HL-60 (cell line): ENCODE results near the gene MLLT6.

Experiments
- GABPA ChIP-seq: IDR thresholded peaks from 2 replicates; pipeline ENCODE4 v1.6.1; 2012; ENCODE audit warnings: low read depth
- POLR2AphosphoS5 ChIP-seq: IDR thresholded peaks from 2 replicates; pipeline ENCODE4 v1.6.1; 2012; ENCODE audit warnings: low read depth
- SPI1 ChIP-seq: IDR thresholded peaks from 2 replicates; pipeline ENCODE4 v1.6.1; 2012; ENCODE audit warnings: low read depth, mild to moderate bottlenecking, borderline replicate concordance
- TF ChIP-seq, protein P1 (sequence below): IDR thresholded peaks from 2 replicates; pipeline ENCODE4 v1.6.1; 2012; ENCODE audit warnings: low read depth; ENCODE audit not compliant: insufficient replicate concordance
- TF ChIP-seq, protein P2 (sequence below): IDR thresholded peaks from one replicate; pipeline ENCODE4 v1.5.1; 2011; ENCODE audit warnings: low read length, control low read depth, inconsistent platforms; ENCODE audit not compliant: insufficient read depth

DNA sequence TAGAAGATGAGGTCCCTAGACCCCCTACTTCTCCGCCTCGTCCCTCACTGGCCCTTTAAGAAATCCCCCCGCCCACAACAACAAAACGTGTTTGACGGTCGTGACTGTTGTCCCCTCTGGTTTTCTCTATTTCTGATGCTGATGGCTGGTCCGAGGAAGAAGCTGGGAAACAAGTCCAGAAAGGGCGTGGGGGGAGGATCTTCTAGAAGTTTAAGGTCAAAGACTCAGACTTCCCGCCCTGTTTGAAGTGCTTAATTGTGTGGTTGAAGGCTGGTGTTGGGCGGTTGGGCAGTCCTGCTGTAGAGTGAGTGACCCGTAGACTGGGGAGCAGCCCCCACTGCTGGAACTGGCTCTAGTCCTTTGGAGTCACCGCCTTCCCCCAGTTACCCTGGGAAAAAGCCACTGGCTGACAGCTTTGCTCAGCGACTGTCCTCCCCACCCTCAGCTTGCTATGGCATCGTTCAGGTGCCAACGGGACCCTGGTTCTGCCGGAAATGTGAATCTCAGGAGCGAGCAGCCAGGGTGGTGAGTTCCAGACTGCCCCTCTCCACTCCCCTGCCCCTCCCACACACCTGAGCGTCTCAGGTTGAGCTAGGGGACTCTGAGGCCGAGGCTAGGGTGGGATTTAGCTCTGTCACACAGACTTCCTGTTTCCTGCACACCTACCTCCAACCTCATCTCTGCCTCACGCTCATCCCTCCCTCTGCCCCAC lies 1.6 kb downstream of the MLLT6 start:
- TF ChIP-seq, protein P1, sequence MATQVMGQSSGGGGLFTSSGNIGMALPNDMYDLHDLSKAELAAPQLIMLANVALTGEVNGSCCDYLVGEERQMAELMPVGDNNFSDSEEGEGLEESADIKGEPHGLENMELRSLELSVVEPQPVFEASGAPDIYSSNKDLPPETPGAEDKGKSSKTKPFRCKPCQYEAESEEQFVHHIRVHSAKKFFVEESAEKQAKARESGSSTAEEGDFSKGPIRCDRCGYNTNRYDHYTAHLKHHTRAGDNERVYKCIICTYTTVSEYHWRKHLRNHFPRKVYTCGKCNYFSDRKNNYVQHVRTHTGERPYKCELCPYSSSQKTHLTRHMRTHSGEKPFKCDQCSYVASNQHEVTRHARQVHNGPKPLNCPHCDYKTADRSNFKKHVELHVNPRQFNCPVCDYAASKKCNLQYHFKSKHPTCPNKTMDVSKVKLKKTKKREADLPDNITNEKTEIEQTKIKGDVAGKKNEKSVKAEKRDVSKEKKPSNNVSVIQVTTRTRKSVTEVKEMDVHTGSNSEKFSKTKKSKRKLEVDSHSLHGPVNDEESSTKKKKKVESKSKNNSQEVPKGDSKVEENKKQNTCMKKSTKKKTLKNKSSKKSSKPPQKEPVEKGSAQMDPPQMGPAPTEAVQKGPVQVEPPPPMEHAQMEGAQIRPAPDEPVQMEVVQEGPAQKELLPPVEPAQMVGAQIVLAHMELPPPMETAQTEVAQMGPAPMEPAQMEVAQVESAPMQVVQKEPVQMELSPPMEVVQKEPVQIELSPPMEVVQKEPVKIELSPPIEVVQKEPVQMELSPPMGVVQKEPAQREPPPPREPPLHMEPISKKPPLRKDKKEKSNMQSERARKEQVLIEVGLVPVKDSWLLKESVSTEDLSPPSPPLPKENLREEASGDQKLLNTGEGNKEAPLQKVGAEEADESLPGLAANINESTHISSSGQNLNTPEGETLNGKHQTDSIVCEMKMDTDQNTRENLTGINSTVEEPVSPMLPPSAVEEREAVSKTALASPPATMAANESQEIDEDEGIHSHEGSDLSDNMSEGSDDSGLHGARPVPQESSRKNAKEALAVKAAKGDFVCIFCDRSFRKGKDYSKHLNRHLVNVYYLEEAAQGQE = no peak
- TF ChIP-seq, protein P2, sequence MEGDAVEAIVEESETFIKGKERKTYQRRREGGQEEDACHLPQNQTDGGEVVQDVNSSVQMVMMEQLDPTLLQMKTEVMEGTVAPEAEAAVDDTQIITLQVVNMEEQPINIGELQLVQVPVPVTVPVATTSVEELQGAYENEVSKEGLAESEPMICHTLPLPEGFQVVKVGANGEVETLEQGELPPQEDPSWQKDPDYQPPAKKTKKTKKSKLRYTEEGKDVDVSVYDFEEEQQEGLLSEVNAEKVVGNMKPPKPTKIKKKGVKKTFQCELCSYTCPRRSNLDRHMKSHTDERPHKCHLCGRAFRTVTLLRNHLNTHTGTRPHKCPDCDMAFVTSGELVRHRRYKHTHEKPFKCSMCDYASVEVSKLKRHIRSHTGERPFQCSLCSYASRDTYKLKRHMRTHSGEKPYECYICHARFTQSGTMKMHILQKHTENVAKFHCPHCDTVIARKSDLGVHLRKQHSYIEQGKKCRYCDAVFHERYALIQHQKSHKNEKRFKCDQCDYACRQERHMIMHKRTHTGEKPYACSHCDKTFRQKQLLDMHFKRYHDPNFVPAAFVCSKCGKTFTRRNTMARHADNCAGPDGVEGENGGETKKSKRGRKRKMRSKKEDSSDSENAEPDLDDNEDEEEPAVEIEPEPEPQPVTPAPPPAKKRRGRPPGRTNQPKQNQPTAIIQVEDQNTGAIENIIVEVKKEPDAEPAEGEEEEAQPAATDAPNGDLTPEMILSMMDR = no peak
- TF ChIP-seq GABPA (no peak), POLR2AphosphoS5 (no peak), SPI1 (peak; percentile 62; the same call in 1 of the 2 replicates)
